Measurements from ENCODE around the gene NTM.

NTM gene

GRCh38 chr11:131760091-131761061 lies 390.0 kb downstream of the NTM start:
- H3K4me3 ChIP-seq (ENCODE audit: low read length) = peak overlapping the region; percentile 38
- DNase-seq (ENCODE audit: low read depth) = peak; percentile 87
- TF ChIP-seq, protein P1, sequence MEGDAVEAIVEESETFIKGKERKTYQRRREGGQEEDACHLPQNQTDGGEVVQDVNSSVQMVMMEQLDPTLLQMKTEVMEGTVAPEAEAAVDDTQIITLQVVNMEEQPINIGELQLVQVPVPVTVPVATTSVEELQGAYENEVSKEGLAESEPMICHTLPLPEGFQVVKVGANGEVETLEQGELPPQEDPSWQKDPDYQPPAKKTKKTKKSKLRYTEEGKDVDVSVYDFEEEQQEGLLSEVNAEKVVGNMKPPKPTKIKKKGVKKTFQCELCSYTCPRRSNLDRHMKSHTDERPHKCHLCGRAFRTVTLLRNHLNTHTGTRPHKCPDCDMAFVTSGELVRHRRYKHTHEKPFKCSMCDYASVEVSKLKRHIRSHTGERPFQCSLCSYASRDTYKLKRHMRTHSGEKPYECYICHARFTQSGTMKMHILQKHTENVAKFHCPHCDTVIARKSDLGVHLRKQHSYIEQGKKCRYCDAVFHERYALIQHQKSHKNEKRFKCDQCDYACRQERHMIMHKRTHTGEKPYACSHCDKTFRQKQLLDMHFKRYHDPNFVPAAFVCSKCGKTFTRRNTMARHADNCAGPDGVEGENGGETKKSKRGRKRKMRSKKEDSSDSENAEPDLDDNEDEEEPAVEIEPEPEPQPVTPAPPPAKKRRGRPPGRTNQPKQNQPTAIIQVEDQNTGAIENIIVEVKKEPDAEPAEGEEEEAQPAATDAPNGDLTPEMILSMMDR (conservative IDR thresholded peaks at IDR 0.05; ENCODE audit: low read length) = no peak; the same call in 1 of the 2 replicates

DNA sequence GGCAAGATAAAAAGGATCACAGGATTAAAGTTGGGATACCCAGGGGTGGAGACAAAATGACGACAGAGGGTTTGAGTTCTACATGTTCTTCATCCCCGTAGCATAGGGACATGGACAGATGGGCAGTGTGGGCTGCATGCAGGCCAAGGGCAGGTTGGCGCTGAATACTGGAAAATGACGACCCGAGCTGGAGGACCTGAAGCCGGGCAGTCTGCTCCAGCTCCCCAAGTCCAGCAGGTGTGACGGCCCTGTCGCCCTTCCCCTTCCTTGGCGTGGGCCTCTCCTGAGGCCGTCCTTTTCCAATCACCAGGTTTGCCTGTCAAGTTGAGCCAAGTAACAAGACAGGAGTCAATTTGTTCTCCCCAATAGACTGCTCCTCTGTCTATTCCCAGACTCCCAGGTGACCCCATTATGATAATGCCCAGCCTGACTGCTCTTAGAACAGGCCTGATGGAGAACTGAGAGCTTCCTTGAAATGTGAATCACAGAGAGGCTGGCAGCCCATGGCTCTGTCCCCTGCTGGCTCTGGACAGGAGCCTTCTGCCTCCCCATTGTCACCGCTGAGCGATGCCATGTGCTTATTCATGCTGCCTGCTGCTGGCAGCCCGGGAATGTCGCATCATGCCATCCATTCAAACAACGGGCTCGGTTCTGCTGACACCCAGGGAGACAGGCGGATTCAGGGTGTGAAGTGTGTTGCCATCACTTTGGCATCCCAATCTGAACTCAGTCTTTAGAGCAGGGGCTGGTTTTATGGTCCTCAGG lies 392.1 kb downstream of the NTM start:
- no peak for DNase-seq (ENCODE audit: low read depth)
- no peak overlapping the region for H3K4me3 ChIP-seq (ENCODE audit: low read length)
- TF ChIP-seq, protein P1 (conservative IDR thresholded peaks at IDR 0.05; ENCODE audit: low read length) = no peak

DNA sequence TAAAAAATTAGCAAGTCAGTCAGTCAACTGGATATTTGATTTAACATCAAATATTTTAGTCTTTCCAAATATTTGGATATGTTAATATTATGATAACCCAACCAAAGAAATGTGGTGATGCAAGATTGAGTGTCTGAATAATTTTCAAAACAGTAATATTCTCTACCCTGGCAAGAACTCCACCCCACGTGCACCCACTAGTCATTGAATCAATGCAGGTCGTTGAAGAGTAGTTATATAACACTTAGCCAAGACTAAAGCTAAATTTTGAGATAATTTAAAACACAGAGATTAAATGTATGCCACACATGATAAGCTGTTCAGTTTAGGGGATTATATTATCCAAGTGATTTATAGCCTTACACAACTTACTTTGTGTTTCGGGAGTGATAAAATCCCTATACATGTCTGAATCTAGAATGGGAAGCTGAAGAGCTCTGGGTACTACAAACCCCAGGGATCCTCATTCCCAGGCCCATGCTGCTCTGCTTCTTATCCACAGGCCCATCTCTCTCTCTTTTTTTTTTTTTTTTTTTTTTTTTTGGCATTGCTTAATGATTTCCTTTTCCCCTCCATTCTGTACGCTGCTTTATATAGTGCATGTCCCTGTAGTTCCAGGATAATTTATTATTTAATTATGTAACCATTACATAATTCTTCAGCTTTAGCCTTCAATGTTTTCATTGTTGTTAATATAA lies 392.9 kb downstream of the NTM start:
- TF ChIP-seq, protein P1 (conservative IDR thresholded peaks at IDR 0.05; ENCODE audit: low read length) = no peak
- DNase-seq (ENCODE audit: low read depth) = no peak
- H3K4me3 ChIP-seq (ENCODE audit: low read length) = no peak overlapping the region

GRCh38 chr11:131764126-131764525 lies 393.7 kb downstream of the NTM start:
- no peak for DNase-seq (ENCODE audit: low read depth)
- no peak overlapping the region for H3K4me3 ChIP-seq (ENCODE audit: low read length)
- TF ChIP-seq, protein P1 (conservative IDR thresholded peaks at IDR 0.05; ENCODE audit: low read length) = no peak

GRCh38 chr11:131764649-131765048 lies 394.2 kb downstream of the NTM start:
- DNase-seq (ENCODE audit: low read depth) = no peak
- TF ChIP-seq, protein P1 (conservative IDR thresholded peaks at IDR 0.05; ENCODE audit: low read length) = no peak
- H3K4me3 ChIP-seq (ENCODE audit: low read length) = no peak overlapping the region

GRCh38 chr11:131766637-131767036 lies 396.2 kb downstream of the NTM start:
- H3K4me3 ChIP-seq (ENCODE audit: low read length) = no peak overlapping the region
- TF ChIP-seq, protein P1 (conservative IDR thresholded peaks at IDR 0.05; ENCODE audit: low read length) = no peak
- DNase-seq (ENCODE audit: low read depth) = no peak
